Activated CD4-positive, alpha-beta T cell treated with anti-CD3 and anti-CD28 coated beads, Interleukin-2, amount 50 U/mL, for 1 hour (primary cell): Measurements from ENCODE around the gene CBX6.

Experiments used
- DNase-seq: peaks from one replicate; pipeline ENCODE4 v3.0.0-alpha.2; 2020

Gene CBX6

DNA sequence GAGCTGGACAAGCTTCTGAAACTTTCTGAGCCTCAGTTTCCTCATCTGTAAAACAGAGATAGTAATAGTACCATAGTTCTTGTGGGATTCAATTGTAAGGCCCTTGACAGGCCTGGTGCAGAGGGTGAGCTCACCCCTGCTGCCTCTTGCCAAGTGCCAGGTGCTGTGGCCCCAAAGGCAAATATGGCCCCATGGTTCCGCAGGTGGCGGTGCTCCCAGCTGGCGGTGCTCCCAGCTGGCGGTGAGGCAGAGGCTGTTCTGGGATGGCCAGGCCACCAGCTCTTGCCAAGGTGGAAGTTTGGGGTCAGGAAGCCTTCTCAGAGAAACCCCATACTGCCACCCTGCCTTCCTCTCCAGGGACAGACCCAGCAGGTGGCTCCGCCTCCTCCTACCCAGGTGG is 37.0 kb downstream of the CBX6 start:
- no peak for DNase-seq

DNA sequence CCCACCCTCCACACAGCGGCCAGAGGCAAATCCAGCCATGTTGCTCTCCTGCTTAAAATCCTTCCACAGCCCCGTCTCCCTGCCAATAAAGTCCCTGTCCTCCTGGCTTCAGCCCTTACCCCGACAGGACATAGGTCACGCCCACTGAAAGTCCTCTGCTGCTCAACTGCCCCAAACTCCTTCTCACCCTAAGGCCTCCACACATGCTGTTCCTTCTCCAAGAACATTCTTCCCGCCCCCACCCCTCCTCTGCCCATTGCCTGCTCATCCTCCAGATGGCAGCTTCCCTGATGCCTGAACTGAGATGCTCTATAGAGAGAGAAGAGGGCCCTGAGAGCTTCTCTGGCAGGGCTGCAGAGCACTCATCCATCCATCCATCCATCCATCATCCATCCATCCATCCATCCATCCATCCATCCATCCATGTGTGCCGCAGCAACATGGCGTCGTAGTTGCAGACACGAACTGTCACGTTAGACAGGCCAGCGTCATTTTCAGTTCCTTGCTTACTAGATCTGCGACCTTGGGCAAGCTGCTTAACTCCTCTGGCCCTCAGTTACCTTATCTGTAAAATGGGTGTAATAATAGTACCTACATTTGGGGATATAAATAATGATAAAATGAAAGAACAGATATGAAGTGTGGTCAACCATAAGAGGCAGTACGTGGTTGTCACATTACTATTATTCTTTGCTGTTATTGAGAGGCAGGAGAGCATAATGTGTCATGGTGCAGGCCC is 37.6 kb downstream of the CBX6 start:
- DNase-seq = no peak

DNA sequence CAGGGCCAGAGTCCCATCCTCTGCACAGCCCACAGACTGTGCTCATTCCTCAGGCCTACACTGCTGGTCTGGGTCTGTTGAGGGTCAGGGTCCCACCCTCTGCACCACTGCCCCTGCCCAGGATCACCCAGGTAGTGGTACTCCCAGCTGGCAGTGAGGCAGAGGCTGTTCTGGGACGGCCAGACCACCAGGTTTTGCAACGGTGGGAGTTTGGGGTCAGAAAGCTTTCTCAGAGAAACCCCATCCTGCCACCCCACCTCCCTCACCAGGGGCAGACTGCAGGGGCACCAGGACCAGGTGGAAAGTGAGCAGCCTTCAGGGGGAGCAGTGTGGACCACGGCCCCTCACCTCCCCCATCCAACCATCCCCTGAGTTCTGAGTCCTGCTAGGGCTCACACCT is 39.0 kb downstream of the CBX6 start:
- DNase-seq = no peak

DNA sequence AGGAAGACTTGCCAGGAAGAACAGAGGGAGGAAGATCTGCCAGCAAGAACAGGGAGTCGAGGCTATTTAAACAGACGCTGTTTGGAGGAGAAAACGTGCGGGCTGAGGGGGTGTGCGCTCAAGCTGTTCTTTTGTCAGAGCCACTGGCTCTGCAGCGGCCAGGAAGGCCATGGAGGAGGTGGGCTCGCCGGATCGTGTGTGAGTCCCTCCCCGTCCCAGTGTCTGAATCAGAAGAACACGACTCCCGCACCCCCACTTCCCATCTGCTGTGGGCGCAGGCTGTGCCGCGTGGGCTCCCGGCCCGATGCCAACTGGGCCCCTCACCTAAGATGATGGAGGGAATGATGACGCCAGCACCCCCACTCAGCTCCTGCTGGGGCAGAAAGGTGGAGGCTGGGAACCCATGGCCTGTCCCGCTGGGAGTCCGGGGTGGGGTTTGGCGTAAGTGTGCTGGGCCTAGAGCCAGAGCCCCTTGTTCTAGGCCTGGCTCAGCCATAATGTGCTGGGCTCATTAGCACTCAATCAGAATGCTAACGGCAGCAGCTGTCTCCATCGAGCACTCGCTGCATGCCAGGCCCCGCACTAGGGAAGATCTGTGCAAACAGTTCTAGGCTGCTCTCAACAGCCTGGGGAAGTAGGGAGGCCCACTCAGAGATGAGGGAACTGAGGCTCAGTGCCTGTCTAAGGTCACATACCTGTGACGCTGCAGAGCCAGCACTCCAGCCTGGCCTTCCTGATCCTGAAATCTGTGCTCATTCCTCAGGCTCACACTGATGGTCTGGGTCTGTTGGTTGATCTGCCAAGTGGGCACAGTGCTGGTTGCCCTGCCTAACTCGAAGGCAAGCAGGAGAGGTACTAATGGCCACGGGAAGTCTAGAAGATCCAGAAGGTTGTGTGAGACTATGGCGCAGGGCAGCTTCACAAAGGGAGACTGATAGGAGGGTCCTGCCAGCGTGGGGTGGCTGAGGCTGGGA is 39.7 kb downstream of the CBX6 start:
- DNase-seq = no peak

DNA sequence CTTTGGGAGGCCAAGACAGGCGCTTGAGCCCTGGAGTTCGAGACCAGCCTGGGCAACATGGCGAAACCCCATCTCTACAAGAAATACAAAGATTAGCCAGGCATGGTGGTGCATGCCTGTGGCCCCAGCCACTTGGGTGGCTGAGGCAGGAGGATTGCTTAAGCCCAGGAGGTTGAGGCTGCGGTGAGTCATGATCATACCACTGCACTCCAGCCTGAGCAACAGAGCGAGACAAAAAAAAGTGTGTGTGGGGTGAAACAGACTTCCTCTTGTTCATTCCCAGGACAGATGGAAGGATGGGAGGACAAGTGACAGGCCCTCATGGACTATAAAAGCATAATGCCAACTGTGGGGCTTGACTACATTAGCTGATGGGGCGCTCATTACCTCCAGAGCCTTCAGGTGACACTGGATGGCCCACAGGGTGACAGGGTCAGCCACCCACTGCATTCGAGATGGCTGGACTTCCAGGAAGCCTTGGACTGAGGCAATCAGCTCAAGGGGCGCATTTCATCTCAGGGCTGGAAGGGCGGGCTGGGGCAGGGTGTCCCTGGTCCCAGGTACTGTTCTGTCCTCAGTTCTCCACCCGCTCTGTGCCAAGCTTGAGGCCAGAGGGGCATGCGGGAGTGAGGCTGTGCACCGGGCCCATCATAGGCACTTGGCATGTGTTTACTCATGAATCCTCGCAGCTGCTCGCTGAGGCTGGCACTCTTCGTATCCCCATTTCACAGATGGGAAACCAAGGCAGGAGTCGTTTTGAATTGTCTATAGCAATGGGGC is 40.7 kb downstream of the CBX6 start:
- no peak for DNase-seq

DNA sequence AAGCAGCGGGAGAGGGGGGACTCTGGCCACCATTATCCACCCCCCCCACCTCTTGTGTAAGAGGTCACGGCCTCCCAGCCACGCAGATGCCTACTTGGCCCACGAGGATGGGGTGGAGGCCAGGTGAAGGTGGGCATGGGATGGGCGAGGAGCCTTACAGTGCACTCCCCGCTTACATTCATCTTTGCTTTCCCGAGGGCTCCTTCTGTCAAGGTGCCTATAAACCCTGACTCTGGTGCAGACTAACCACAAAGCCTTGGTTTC is 41.2 kb downstream of the CBX6 start:
- no peak for DNase-seq

DNA sequence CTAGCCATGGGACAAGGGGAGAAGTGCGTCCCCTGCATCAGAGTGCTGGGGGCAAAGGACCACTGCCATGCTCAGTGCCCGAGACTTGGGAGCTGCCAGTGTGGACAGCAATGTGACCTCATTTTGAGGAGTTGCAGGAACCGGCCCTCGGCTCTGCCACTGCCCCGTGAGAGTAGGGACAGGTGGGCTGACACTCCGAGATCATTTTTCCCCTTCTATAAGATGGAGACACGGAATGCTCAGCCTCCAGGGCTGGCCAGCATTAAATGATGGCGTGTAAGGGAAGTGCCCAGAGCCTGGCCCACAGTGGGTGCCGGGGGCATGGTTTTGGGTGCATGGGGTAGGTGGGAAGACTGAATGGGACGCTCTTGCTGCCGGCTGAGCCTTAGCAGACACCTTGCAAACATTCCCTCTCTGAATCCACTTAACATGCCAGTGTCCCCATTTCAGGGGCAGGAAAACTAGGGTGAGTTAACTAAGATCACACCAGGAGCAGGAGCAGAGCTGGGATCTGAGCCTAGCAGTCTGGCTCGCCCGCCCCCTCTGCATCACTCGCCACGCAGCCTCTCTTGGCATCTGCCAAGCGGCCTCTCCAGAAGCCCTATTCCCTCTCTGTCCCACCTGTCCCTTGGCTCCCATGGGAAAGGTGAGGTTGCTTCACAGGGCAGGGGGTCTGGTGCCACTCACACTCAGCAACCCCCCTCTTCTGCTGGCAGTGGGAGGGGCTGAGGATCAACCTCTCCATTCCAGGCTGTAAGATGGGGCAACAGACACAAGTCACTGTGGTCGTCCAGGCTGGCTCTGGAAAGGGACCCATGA is 41.8 kb downstream of the CBX6 start:
- DNase-seq = no peak

DNA sequence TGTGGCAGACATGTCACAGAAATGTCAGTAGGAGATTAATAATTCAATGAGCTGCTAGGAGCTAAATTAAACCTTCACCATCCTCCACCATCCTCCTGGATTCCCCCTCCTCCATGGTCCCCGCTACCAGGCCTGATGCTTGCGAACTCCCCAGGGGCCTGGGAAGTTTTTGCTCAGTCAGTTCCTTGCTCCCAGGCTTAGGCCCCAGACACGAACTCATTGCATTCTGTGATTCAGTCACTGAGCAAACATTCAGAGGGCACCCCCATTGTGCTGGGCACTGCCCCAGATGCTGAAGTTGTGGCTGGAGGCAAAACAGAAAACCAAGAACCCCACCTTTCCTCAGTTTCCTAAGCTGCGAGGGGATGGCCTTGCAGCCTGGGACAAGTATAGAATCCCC is 42.5 kb downstream of the CBX6 start:
- no peak for DNase-seq

DNA sequence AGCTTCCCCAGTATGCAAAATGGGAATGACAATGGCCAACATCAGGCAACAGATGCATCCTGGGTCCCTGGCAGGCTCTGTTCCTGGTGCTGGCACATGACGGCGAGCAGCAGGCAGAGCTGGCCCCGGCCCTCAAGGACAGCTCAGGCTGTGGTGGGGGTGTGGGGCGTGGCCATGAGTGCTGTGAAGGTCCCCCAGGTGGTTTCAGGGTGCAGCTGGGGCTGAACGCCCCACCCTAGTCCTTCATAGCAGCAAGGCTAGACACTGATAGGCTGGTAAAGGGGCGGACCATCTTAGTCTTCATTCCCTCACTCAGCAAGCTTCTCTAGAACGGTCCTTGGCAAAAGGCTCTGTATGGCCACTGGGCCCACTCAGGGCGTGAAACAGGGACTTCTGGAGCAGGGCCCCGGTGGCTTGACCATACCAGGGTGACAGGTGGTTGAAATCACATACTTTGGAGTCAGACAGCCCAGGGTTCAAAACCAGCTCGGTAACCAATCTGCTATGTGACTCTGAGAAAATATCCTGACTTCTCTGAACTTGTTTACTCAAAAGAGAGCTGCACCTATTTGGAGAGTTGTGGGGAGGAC is 43.3 kb downstream of the CBX6 start:
- DNase-seq = no peak

DNA sequence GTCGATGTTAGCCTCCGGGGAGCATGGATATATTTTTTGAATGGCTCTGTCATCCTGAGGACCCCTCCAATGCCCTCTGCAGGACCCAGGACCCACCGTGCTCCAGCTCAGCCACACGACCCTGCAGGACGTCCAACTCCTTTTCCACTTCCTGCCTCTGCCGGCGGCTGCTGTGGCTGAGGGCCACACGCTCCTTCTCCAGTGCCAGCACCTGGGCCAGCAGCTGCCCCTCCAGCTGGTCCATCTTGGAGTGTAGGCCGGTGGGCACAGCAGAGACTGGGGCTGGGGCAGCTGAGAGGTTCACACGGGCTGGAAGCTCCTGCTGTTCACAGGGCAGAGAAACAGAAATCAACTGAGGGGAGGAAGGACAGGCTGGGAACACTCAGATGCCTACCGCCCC is 43.8 kb downstream of the CBX6 start:
- no peak for DNase-seq

DNA sequence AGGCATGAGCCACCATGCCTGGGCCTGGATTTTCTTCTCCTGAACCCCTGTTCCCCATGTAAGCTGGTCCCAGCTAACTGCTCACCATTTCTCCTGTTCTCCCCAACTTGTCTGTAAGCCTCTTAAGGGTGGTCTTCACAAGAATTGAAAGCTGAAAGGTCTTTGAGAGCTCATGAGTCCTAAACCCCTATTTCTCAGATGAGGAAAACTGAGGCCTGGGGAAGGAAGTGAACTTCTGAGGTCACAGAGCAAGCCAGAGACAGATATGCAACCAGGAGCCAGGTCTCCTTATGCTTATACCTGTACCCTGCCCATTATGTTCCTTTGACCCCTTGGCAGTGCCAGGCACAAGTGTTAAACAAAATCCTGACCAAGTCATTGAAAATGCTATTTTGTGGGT is 44.5 kb downstream of the CBX6 start:
- no peak for DNase-seq

DNA sequence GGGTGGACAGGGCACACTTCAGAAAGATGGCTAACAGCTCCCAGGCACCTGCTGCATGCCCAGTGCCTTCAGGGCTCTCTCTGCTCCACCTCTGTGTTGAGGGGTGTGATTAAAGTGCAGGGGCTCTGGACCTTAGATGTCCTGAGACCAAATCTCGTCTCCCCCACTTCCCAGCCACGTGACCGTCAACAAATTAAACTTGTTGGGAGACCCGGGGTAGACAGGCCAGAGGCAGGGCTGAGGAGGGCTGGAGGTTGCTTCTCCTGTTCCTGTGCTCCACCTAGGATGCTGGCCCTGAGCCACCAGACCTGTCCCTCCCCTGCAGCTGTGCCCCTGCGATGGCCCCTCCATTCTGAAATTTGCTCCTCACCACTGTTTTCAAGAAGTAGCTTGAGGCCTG is 45.2 kb downstream of the CBX6 start:
- no peak for DNase-seq

DNA sequence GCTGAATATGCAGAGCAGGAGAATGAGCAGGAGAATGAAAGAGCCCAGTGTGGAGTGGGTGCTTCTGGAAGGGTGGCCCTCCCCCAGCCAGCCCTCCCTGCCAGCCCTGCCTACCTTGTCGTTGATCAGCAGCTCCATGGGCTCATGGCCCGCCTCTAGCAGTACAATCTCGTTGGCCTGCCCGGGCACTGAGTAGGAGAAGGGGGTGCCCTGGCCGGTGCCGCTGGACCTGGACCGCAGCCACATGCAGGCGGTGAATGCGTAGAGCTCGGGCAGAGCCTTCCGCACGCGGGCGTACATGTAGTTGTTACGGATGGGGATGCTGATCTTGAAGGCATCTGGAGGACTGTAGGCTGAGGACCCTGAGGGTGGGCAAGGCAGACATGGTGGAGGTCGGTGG is 45.6 kb downstream of the CBX6 start:
- no peak for DNase-seq

DNA sequence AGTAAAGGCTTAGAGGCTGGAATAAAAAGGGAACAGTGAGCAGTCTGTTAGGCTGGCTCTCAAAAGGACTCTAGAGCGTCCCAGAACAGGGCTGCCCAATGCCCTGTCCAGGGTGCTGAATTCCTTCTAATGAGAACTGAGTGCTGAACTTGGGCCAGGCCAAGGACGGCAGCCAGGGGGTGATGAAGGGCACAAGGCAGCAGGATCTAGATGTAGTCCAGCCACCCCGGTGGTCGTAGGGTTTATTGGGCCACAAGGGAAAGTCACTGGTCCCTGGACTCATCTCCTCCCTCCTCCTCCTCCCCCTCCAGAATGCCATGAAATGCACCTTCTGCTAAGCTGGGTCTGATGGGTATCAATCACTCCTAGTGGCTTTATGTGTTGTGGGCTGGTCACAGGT is 47.4 kb downstream of the CBX6 start:
- peak; percentile 43 for DNase-seq

DNA sequence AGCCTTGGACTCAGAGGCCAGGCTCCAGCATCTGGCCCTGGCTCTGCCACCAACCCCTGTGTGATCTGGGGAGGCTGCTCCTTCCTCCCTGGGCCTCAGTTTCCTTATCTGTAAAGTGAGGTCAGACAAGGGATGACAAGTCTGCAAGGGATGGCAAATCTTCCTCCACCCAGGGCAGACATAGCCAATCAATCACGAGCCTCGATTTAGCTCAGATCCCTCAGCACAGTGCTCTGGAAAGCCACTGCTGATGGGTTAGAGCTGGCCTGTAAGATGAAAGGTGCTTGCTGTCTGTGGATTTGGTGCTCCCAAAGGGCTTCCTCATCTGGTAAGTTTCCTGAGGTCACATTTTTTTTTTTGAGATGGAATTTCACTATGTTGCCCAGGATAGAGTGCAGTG is 48.4 kb downstream of the CBX6 start:
- DNase-seq = no peak

DNA sequence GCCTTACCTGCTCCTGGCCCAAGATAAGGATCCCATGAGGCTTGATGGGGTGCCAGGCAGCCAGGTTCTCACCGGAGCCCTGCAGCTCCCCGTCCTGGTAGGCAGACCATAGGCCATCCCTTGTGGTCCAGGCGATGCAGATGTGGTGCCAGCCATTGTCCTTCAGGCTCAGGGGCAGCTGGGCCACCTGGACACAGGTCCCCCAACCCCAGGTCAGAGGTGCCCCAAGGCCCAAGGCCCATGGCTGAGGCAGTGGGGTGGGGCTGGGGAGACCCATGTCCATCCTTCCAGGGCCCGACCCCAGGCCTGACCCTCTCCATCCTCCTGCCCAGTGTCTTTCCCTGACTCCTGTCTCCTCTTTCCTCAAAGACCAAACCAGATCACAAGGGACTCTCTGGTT is 48.9 kb downstream of the CBX6 start:
- no peak for DNase-seq

DNA sequence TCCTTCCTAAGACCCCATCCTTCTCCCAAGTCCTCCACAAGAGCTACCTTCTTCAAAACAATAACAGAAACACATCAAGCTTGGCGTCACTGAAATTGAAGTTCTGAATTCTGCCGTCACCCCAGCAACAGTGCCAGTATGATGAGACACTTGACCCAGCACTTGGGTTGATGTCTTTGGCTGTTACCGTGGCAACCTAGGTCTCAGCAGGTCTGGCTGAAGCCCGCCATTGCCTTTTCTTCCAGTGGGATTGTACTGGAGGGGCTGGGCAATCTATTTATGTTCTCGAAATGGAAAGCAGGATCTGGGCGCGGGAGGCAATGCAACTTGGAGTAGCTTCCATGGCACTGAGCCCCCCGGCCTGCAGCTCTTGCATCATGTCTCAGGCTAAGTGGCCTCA is 52.0 kb downstream of the CBX6 start:
- DNase-seq = no peak

DNA sequence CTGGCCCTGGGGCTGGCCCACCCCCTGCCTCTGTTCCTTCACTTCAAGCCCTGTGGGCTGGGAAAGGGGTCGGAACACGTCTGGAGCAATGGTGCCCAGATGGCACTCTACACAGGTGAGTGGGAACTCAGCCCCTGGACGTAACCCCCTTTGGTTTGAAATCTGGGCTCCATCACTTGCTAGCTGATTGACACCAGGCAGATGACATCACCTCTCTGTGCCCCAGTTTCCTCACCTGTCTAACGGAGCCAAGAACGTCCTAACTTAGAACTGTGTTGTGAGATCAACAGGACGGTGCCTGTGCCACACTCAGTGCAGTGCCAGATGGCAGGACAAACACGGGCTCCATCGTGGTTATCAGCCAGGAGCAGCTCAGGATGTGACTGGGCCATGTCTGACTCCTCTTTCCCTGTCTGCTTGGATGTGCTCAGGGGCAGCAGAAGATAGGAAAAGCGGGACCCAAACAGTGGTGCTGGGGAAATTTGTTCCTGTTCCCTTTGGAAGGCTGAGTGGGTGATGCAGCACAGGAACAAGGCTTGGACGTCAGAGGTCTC is 52.6 kb downstream of the CBX6 start:
- DNase-seq = no peak

DNA sequence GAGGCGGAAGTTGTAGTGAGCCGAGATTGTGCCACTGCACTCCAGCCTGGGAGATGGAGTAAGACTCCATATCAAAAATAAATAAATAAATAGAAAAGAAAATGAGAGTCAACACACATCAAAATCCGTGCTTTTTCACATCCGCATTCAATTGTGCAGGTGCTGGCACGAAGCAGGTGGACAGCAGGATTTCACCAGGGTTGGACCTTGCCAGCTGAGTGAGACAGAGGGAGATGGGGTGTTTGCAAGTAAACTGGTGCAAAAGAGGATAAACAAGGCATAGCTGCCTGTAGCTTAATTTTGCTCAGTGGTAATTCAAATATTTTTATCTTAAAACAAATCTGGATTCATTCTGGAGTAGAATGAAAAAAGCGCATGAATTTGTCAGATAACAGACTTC is 54.8 kb downstream of the CBX6 start:
- DNase-seq = no peak

DNA sequence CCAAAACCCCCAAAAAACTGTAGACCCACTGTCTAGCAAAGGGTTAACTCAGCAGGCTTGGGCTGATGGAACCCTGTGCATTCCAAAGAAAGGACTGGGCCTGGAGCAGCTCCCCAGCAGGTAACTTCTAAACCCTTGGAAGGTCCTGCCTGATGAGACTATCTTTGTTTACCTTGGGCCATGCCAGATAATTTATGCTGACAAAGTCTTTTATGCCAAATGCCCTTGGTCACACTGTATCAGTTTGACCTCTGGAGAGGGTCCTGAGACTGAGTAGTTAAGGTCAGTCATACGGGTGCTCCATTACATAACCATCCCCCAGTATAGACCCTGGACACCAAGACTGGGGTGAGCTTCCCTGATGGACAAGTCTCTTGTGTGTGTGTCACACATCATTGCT is 56.2 kb downstream of the CBX6 start:
- DNase-seq = no peak
